KMS-11 (cell line): ENCODE data around the gene PPFIBP1.

Source experiments
- H2AFZ ChIP-seq: fragments of 200-600 bp; sonication (generic); 2 replicates; pipeline ENCODE4 v1.6.1; 2016; ENCODE audit warnings: antibody characterized with exemption, mixed run types, low read depth
- H3K27ac ChIP-seq: fragments of 200-600 bp; sonication (generic); 2 replicates; pipeline ENCODE4 v1.6.1; 2016; ENCODE audit warnings: mild to moderate bottlenecking, mixed run types
- H3K27me3 ChIP-seq: fragments of 200-600 bp; sonication (generic); 2 replicates; pipeline ENCODE4 v1.6.1; 2017; ENCODE audit warnings: mild to moderate bottlenecking, low read depth, mixed run types, moderate library complexity; ENCODE audit not compliant: insufficient read depth
- H3K36me3 ChIP-seq: fragments of 200-600 bp; sonication (generic); 2 replicates; pipeline ENCODE4 v1.6.1; 2017; ENCODE audit warnings: mild to moderate bottlenecking, mixed run types; ENCODE audit not compliant: insufficient read depth
- H3K4me1 ChIP-seq: fragments of 200-600 bp; sonication (generic); 2 replicates; pipeline ENCODE4 v1.6.1; 2016; ENCODE audit warnings: mild to moderate bottlenecking, low read depth, mixed run types; ENCODE audit not compliant: poor library complexity, severe bottlenecking
- H3K4me2 ChIP-seq: fragments of 200-600 bp; sonication (generic); 2 replicates; pipeline ENCODE4 v1.7.0; 2016; ENCODE audit warnings: mild to moderate bottlenecking, mixed run types
- H3K4me3 ChIP-seq: fragments of 200-600 bp; sonication (generic); IDR thresholded peaks from 2 replicates; pipeline ENCODE4 v1.6.1; 2017; ENCODE audit warnings: low read depth, low read length, mixed read lengths; ENCODE audit not compliant: insufficient read depth
- H3K79me2 ChIP-seq: fragments of 200-600 bp; sonication (generic); 2 replicates; pipeline ENCODE4 v1.6.1; 2016; ENCODE audit warnings: low read depth, mixed run types; ENCODE audit not compliant: insufficient read depth
- H3K9ac ChIP-seq: fragments of 200-600 bp; sonication (generic); 2 replicates; pipeline ENCODE4 v1.6.1; 2016; ENCODE audit warnings: mild to moderate bottlenecking, mixed run types
- H4K20me1 ChIP-seq: fragments of 200-600 bp; sonication (generic); 2 replicates; pipeline ENCODE4 v1.6.1; 2016; ENCODE audit warnings: mild to moderate bottlenecking, mixed run types; ENCODE audit not compliant: insufficient read depth
- CTCF ChIP-seq: fragments of 200-600 bp; sonication (generic); conservative IDR thresholded peaks from 2 replicates; pipeline ENCODE4 v1.6.1; 2017; ENCODE audit warnings: low read depth, mild to moderate bottlenecking, antibody characterized with exemption, low read length, moderate library complexity, mixed read lengths

Gene PPFIBP1

GRCh38 chr12:27493260-27493940, 30.6 kb upstream of the PPFIBP1 start:
- no peak overlapping the region for H2AFZ ChIP-seq
- H3K79me2 ChIP-seq, result no peaks in the 10 kb centered on the region
- H4K20me1 ChIP-seq, result no peaks in the 10 kb centered on the region
- TF ChIP-seq CTCF, result no peak
- no peak overlapping the region for H3K27ac ChIP-seq
- H3K27me3 ChIP-seq, result no peaks in the 10 kb centered on the region
- H3K9ac ChIP-seq, result no peak overlapping the region
- no peaks in the 10 kb centered on the region for H3K36me3 ChIP-seq
- no peak overlapping the region for H3K4me3 ChIP-seq
- no peak overlapping the region for H3K4me2 ChIP-seq
- no peaks in the 10 kb centered on the region for H3K4me1 ChIP-seq

- H3K79me2 ChIP-seq, result no peaks in the 10 kb centered on the region
- H4K20me1 ChIP-seq, result no peaks in the 10 kb centered on the region
- no peaks in the 10 kb centered on the region for H3K27me3 ChIP-seq
- no peak overlapping the region for H3K4me2 ChIP-seq
- H3K27ac ChIP-seq, result no peak overlapping the region
- H3K36me3 ChIP-seq, result no peaks in the 10 kb centered on the region
- no peaks in the 10 kb centered on the region for H3K4me1 ChIP-seq
- no peak for TF ChIP-seq CTCF
- H2AFZ ChIP-seq, result no peak overlapping the region
- no peak overlapping the region for H3K9ac ChIP-seq
- H3K4me3 ChIP-seq, result no peak overlapping the region
Measured at GRCh38 chr12:27497446-27497845, 26.6 kb upstream of the PPFIBP1 start.

GRCh38 chr12:27498149-27498548, 25.9 kb upstream of the PPFIBP1 start:
- Histone ChIP-seq H2AFZ (no peak overlapping the region), H3K4me2 (no peak overlapping the region)

GRCh38 chr12:27498761-27499160, 25.2 kb upstream of the PPFIBP1 start:
- no peaks in the 10 kb centered on the region for H3K79me2 ChIP-seq
- no peaks in the 10 kb centered on the region for H3K4me1 ChIP-seq
- no peaks in the 10 kb centered on the region for H3K27me3 ChIP-seq
- no peak overlapping the region for H3K4me3 ChIP-seq
- no peaks in the 10 kb centered on the region for H4K20me1 ChIP-seq
- H3K36me3 ChIP-seq, result no peaks in the 10 kb centered on the region
- no peak overlapping the region for H3K4me2 ChIP-seq
- no peak overlapping the region for H2AFZ ChIP-seq
- H3K9ac ChIP-seq, result no peak overlapping the region
- no peak overlapping the region for H3K27ac ChIP-seq
- TF ChIP-seq CTCF, result no peak

More at GRCh38 chr12:27498149-27498548, 25.9 kb upstream of the PPFIBP1 start:
- H3K4me3 ChIP-seq, result no peak overlapping the region
- H3K27ac ChIP-seq, result no peak overlapping the region
- H3K36me3 ChIP-seq, result no peaks in the 10 kb centered on the region
- H3K9ac ChIP-seq, result no peak overlapping the region
- no peaks in the 10 kb centered on the region for H3K79me2 ChIP-seq
- no peak for TF ChIP-seq CTCF
- no peaks in the 10 kb centered on the region for H4K20me1 ChIP-seq
- no peaks in the 10 kb centered on the region for H3K27me3 ChIP-seq
- no peaks in the 10 kb centered on the region for H3K4me1 ChIP-seq
